ENCODE measurements around the gene TULP1.
A peak's percentile ranks its signal among the peaks of the same experiment; 100 is the strongest.

Gene TULP1

GRCh38 chr6:35481226-35481625 lies 31.5 kb downstream of the TULP1 start:
- no peak for DNase-seq

GRCh38 chr6:35480176-35480575 lies 32.5 kb downstream of the TULP1 start:
- DNase-seq = no peak

- no peak for DNase-seq
These were observed 34.4 kb downstream of the TULP1 start for GRCh38 chr6:35478259-35478658.

- DNase-seq = no peak
These were observed 35.0 kb downstream of the TULP1 start for GRCh38 chr6:35477551-35478179.

- DNase-seq = no peak
These were observed 35.7 kb downstream of the TULP1 start for GRCh38 chr6:35477028-35477427.

- DNase-seq = no peak
These were observed 36.7 kb downstream of the TULP1 start for GRCh38 chr6:35476004-35476403.

- DNase-seq = no peak
These were observed 37.1 kb downstream of the TULP1 start for GRCh38 chr6:35475573-35475972.

GRCh38 chr6:35474942-35475570 lies 37.6 kb downstream of the TULP1 start:
- DNase-seq = no peak

GRCh38 chr6:35474131-35474941 lies 38.4 kb downstream of the TULP1 start:
- DNase-seq = no peak

GRCh38 chr6:35473850-35474130 lies 38.9 kb downstream of the TULP1 start:
- no peak for DNase-seq

- DNase-seq = no peak
These were observed 39.4 kb downstream of the TULP1 start for GRCh38 chr6:35473075-35473849.

- DNase-seq = no peak
These were observed 40.8 kb downstream of the TULP1 start for GRCh38 chr6:35471836-35472345.

- DNase-seq = no peak
These were observed 42.0 kb downstream of the TULP1 start for GRCh38 chr6:35470663-35471120.

- DNase-seq = no peak
These were observed 42.7 kb downstream of the TULP1 start for GRCh38 chr6:35469751-35470662.

- no peak for DNase-seq
These were observed 43.5 kb downstream of the TULP1 start for GRCh38 chr6:35468980-35469750.

GRCh38 chr6:35468181-35468979 lies 44.3 kb downstream of the TULP1 start, which contains the start of gene RPL10A:
TSS of gene RPL10A (plus strand) at chr6:35468401. CDS start at chr6:35468435, 34 bp downstream.
- DNase-seq = peak; percentile 97

- DNase-seq = no peak
These were observed 47.0 kb downstream of the TULP1 start for GRCh38 chr6:35465646-35466045.

GRCh38 chr6:35463292-35463691 lies 49.4 kb downstream of the TULP1 start:
- no peak for DNase-seq

GRCh38 chr6:35461270-35461669 lies 51.4 kb downstream of the TULP1 start:
- DNase-seq = no peak

GRCh38 chr6:35457907-35458306 lies 54.8 kb downstream of the TULP1 start:
- no peak for DNase-seq

Data from fibroblast of upper back skin (primary cell).